ENCODE results near the gene KIF1A. TPM values are rescaled to one million over a fixed set of nuclear protein-coding genes. Genes with fewer than 3 reads are reported as not detected.

The KIF1A gene
- total RNA-seq, 1 donor from 2014 or later, result 4.7 TPM

DNA sequence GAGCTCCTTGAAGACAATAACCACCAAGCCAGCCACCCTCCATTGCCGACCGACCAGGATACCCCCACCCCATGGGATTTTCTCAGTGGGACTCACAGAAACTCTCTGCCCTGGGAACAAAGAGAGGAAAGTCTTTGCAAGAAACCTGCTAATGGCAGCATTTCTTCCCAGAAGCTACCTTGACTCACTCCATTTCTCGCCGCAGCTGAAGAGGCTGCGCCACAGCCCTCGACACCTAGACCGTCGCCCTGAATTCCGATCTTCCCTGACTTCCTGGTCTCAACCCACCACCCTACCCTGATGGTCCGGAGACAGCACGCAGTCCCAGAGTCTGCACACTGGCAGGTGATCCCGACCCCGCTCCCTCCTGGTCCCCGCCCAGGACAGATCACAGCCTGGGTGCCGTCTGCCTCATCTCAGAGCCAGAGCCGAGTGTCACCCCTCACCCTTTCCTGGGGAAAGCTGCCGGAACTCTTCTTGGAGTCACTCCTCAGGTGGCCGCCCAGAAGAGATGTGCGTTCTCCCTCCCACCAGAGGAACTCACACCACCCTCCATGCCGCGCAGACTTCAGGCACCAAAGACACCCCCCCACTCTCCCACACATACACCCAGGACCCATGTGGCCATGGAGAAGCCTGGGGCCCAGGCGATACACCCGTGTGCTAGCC, 103.8 kb downstream of the KIF1A start:
- no peaks in the 10 kb centered on the region for H3K4me1 ChIP-seq (ENCODE audit: control insufficient read depth in 3 of 3, insufficient read depth in 3 of 3, low read length in 3 of 3)
- H3K36me3 ChIP-seq (ENCODE audit: control insufficient read depth in 3 of 3, insufficient read depth in 3 of 3, low read length in 3 of 3), result no peaks in the 10 kb centered on the region
- H3K4me3 ChIP-seq (ENCODE audit: low read length in 3 of 3), result no peak overlapping the region
- no peak overlapping the region for H3K27ac ChIP-seq (ENCODE audit: low read depth, low read length)
- H3K27me3 ChIP-seq (ENCODE audit: control insufficient read depth in 3 of 3, insufficient read depth in 3 of 3, low read length in 3 of 3), result peaks cover 0 to 37% (median 25%) of the 10 kb centered on the region in 3 donors
- H3K9me3 ChIP-seq (ENCODE audit: control insufficient read depth in 3 of 3, low read length in 3 of 3), result no peaks in the 10 kb centered on the region
- no peak overlapping the region for H3K9ac ChIP-seq (ENCODE audit: low read depth in 1 of 3, low read length in 3 of 3)

DNA sequence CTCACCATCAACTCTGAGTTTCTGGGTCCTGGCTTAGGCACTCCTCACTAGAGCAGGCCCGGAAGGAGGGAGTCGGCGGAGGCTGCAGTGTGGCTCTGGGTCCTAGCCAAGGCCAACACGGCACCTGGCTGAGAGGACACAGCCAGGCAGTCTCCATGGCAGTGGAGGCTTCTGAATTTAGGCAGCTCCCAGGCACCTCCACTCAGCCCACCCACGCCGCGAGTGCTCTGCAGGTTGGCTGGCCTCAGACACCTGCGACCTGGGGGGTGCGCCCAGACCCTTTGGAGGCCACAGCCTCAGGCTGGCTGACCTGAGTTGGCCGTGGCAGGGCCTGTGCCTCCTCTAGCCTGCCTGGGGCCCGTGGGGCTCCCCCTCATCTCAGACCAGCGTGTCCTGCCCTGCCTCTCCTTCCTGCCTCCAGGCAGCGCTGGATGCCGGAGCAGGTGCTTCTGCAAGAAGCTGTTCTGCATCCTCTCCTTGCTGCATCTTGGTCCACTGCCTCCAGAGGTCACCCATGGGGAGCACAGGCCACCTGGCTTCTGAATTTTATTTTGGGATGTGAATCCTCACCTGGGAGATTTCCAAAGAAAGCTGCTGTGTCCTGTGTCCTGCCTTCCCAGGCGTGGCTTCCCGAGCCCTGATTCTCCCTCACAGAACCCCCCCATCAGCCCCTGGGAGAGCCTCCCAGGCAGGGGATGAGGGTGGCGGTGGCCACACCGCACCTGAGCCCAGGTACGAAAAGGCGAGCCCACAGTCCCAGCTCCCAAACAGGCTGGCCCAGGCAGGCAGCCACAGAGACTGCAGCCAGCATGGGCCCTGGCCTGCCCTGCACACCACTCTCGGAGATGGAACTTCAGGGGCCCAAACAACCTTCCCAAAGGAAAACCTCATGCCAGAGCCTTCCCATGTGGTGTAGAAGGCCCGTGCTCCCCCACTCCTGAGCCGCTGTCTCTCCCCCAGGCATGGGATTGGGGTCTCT, 105.0 kb downstream of the KIF1A start:
- no peak overlapping the region for H3K9ac ChIP-seq (ENCODE audit: low read depth in 1 of 3, low read length in 3 of 3)
- H3K27ac ChIP-seq (ENCODE audit: low read depth, low read length), result no peak overlapping the region
- no peaks in the 10 kb centered on the region for H3K4me1 ChIP-seq (ENCODE audit: control insufficient read depth in 3 of 3, insufficient read depth in 3 of 3, low read length in 3 of 3)
- H3K4me3 ChIP-seq (ENCODE audit: low read length in 3 of 3), result no peak overlapping the region
- H3K27me3 ChIP-seq (ENCODE audit: control insufficient read depth in 3 of 3, insufficient read depth in 3 of 3, low read length in 3 of 3), result peaks cover 0 to 41% (median 26%) of the 10 kb centered on the region in 3 donors
- H3K36me3 ChIP-seq (ENCODE audit: control insufficient read depth in 3 of 3, insufficient read depth in 3 of 3, low read length in 3 of 3), result no peaks in the 10 kb centered on the region
- H3K9me3 ChIP-seq (ENCODE audit: control insufficient read depth in 3 of 3, low read length in 3 of 3), result no peaks in the 10 kb centered on the region

DNA sequence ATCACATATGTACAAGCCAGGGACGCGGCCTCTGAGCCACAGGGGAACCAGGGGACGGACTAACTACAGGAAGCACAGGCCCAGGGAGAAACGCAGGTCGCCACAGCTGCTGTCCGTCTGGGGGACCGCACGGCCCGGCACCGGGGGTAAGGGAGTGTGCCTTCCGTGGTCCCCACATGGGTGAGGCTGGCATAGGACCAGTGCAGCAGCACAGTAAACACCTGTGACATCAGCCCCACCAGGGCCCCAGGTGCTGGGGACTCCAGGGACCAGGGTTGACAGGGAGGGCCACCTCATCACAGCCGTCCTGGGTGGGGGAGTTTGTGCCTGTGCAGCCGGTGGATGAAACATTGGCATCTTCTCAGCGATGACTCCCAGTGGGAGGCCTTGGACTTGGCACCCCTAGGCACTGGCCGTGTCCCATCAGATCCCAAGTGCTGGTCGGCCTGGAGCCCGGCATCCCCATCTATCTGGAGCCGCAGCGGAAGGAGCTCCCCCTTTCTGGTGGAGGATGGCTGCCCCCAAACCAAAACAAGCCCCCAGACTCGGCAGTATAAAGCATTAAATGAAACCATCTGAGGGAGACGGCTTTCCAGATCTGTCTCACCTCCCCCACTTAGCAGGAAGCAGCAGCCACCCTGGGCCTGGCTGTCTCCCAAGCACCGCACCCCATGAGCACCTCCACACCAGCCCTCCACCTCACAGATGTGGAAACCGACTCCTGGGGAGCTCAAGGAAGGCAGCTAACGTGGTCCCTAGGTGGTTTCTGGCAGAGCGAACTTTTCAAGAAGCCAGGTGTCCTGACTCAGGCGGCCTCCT, 105.9 kb downstream of the KIF1A start:
- no peak overlapping the region for H3K9ac ChIP-seq (ENCODE audit: low read depth in 1 of 3, low read length in 3 of 3)
- H3K27me3 ChIP-seq (ENCODE audit: control insufficient read depth in 3 of 3, insufficient read depth in 3 of 3, low read length in 3 of 3), result peaks cover 0 to 47% (median 30%) of the 10 kb centered on the region in 3 donors
- H3K27ac ChIP-seq (ENCODE audit: low read depth, low read length), result no peak overlapping the region
- no peaks in the 10 kb centered on the region for H3K36me3 ChIP-seq (ENCODE audit: control insufficient read depth in 3 of 3, insufficient read depth in 3 of 3, low read length in 3 of 3)
- no peaks in the 10 kb centered on the region for H3K4me1 ChIP-seq (ENCODE audit: control insufficient read depth in 3 of 3, insufficient read depth in 3 of 3, low read length in 3 of 3)
- H3K4me3 ChIP-seq (ENCODE audit: low read length in 3 of 3), result no peak overlapping the region
- no peaks in the 10 kb centered on the region for H3K9me3 ChIP-seq (ENCODE audit: control insufficient read depth in 3 of 3, low read length in 3 of 3)

DNA sequence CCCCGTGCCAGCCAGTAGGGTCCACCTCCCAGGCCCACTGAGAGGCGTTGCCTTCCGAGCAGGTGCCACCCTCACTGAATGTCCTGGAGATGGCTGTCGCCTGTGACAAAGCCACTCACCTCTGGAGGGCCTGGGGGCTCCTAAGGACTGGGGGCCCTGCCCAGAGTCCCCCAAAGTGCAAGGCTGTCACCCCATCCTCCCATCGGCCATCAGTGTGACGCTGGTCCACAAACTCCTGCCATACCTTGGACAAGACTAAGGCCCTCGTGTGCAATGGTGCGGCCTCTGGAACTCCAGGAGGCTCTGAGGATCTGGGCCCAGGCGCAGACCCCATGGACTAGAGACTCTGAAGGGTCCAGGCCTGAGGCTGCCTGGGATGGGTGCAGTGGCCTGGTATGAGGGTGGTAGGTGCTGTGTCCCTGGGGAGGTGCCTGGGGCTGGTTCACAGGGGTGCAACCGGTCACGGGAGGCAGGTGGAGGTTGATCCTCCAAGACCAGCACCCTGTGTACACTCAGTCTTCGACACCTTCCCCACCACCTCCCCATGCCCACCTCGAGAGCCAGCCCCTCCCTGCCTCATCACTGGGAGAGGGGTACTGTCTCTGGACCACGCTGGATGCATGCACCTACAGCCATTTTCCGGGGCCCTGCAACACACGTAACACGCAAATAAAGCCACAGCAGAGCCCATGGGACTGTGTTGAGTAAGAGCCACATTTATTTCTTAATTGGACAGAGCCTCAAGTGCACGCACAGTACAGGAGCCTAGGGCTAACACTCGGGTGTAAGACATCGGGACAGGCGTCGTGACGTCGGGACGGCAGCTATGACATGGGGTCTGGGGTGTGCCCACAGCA, 106.7 kb downstream of the KIF1A start:
- H3K27ac ChIP-seq (ENCODE audit: low read depth, low read length), result no peak overlapping the region
- peaks cover 3 to 42% (median 31%) of the 10 kb centered on the region in 3 donors for H3K27me3 ChIP-seq (ENCODE audit: control insufficient read depth in 3 of 3, insufficient read depth in 3 of 3, low read length in 3 of 3)
- no peak overlapping the region for H3K9ac ChIP-seq (ENCODE audit: low read depth in 1 of 3, low read length in 3 of 3)

DNA sequence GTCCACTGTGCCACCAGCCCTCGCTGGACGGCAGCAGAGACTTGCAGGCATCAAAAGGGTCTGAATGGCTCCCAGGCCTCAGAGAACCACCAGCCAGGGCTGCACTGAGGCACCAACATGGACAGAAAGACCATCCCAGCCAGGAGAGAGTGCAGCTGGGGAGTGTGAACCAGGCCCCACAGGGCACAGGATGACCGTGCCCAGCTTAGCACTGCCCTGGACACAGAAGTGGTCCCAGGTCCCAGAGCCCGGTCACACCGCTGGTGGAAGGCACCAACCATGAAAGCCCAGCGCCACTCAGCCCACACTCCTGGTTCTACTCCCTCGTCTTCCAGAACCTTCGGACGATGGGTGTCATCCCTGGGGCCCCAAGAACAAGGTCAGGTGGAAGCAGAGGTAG, 107.9 kb downstream of the KIF1A start:
- Histone ChIP-seq H3K27me3 (ENCODE audit: control insufficient read depth in 3 of 3, insufficient read depth in 3 of 3, low read length in 3 of 3) (peaks cover 3 to 48% (median 31%) of the 10 kb centered on the region in 3 donors), H3K36me3 (ENCODE audit: control insufficient read depth in 3 of 3, insufficient read depth in 3 of 3, low read length in 3 of 3) (no peaks in the 10 kb centered on the region), H3K27ac (ENCODE audit: low read depth, low read length) (no peak overlapping the region), H3K9ac (ENCODE audit: low read depth in 1 of 3, low read length in 3 of 3) (no peak overlapping the region), H3K4me3 (ENCODE audit: low read length in 3 of 3) (no peak overlapping the region), H3K4me1 (ENCODE audit: control insufficient read depth in 3 of 3, insufficient read depth in 3 of 3, low read length in 3 of 3) (no peaks in the 10 kb centered on the region), H3K9me3 (ENCODE audit: control insufficient read depth in 3 of 3, low read length in 3 of 3) (no peaks in the 10 kb centered on the region)

More for the DNA sequence above, 106.7 kb downstream of the KIF1A start:
- Histone ChIP-seq H3K4me1 (ENCODE audit: control insufficient read depth in 3 of 3, insufficient read depth in 3 of 3, low read length in 3 of 3) (no peaks in the 10 kb centered on the region), H3K4me3 (ENCODE audit: low read length in 3 of 3) (no peak overlapping the region), H3K36me3 (ENCODE audit: control insufficient read depth in 3 of 3, insufficient read depth in 3 of 3, low read length in 3 of 3) (no peaks in the 10 kb centered on the region), H3K9me3 (ENCODE audit: control insufficient read depth in 3 of 3, low read length in 3 of 3) (no peaks in the 10 kb centered on the region)

DNA sequence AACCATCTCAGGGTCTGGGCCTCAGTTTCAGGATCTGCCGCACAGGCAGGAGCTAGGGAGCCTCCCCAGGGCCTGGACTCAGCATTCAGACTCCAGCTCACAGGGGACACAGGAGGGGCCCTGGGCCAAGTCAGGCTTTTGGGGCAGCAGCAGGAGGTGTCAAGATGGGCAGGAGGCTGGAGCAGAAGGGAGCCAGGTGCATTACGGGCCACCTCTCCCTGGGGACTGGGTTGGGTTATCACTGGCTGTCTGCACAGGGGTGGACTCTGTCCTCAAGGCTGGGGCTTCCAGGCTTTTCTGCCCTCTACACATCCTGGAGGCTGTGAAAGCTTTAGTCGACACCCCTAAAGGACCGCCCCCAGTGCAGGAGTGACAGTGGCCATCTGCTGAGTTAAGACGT, 108.3 kb downstream of the KIF1A start:
- no peaks in the 10 kb centered on the region for H3K4me1 ChIP-seq (ENCODE audit: control insufficient read depth in 3 of 3, insufficient read depth in 3 of 3, low read length in 3 of 3)
- H3K27ac ChIP-seq (ENCODE audit: low read depth, low read length), result no peak overlapping the region
- H3K9me3 ChIP-seq (ENCODE audit: control insufficient read depth in 3 of 3, low read length in 3 of 3), result no peaks in the 10 kb centered on the region
- no peak overlapping the region for H3K9ac ChIP-seq (ENCODE audit: low read depth in 1 of 3, low read length in 3 of 3)
- no peaks in the 10 kb centered on the region for H3K36me3 ChIP-seq (ENCODE audit: control insufficient read depth in 3 of 3, insufficient read depth in 3 of 3, low read length in 3 of 3)
- H3K4me3 ChIP-seq (ENCODE audit: low read length in 3 of 3), result no peak overlapping the region
- peaks cover 3 to 48% (median 33%) of the 10 kb centered on the region in 3 donors for H3K27me3 ChIP-seq (ENCODE audit: control insufficient read depth in 3 of 3, insufficient read depth in 3 of 3, low read length in 3 of 3)

DNA sequence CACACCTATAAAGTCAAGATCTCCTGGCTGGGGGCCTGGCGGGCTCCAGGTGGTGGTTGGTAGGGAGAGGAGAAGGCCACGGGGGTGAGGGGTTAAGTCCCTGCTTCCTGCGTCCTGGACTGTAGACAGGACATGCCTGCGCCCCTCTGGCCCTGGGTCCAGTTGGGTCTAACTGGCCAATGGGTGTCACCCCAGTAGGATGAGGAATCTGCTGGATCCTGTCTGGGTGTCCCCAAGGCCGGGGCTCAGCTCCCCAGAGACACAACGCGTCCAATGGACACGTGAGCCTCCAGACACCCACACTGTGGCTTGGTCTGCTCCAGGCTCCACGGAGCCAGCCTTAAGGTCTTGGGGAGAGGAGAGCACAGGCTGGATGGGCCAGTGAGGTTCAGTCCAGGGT, 108.7 kb downstream of the KIF1A start:
- Histone ChIP-seq H3K9ac (ENCODE audit: low read depth in 1 of 3, low read length in 3 of 3) (no peak overlapping the region), H3K27ac (ENCODE audit: low read depth, low read length) (no peak overlapping the region), H3K4me3 (ENCODE audit: low read length in 3 of 3) (no peak overlapping the region), H3K9me3 (ENCODE audit: control insufficient read depth in 3 of 3, low read length in 3 of 3) (no peaks in the 10 kb centered on the region), H3K27me3 (ENCODE audit: control insufficient read depth in 3 of 3, insufficient read depth in 3 of 3, low read length in 3 of 3) (peaks cover 3 to 46% (median 33%) of the 10 kb centered on the region in 3 donors), H3K4me1 (ENCODE audit: control insufficient read depth in 3 of 3, insufficient read depth in 3 of 3, low read length in 3 of 3) (no peaks in the 10 kb centered on the region), H3K36me3 (ENCODE audit: control insufficient read depth in 3 of 3, insufficient read depth in 3 of 3, low read length in 3 of 3) (no peaks in the 10 kb centered on the region)

DNA sequence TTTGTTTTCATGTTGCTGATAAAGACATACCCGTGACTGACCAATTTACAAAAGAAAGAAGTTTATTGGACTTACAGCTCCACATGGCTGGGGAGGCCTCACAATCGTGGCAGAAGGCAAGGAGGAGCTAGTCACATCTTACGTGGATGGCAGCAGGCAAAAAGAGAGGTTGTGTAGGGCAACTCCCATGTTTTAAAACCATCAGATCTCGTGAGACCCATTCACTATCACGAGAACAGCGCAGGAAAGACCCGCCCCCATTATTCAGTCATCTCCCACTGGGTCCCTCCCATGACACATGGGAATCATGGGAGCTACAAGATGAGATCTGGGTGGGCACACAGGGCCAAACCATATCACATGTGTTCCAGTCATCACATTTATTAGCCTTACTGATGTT, 111.6 kb downstream of the KIF1A start:
- peaks cover 12 to 49% (median 46%) of the 10 kb centered on the region in 3 donors for H3K27me3 ChIP-seq (ENCODE audit: control insufficient read depth in 3 of 3, insufficient read depth in 3 of 3, low read length in 3 of 3)
- no peaks in the 10 kb centered on the region for H3K4me1 ChIP-seq (ENCODE audit: control insufficient read depth in 3 of 3, insufficient read depth in 3 of 3, low read length in 3 of 3)
- H3K27ac ChIP-seq (ENCODE audit: low read depth, low read length), result no peak overlapping the region
- H3K36me3 ChIP-seq (ENCODE audit: control insufficient read depth in 3 of 3, insufficient read depth in 3 of 3, low read length in 3 of 3), result no peaks in the 10 kb centered on the region
- no peak overlapping the region for H3K4me3 ChIP-seq (ENCODE audit: low read length in 3 of 3)
- H3K9ac ChIP-seq (ENCODE audit: low read depth in 1 of 3, low read length in 3 of 3), result no peak overlapping the region
- no peaks in the 10 kb centered on the region for H3K9me3 ChIP-seq (ENCODE audit: control insufficient read depth in 3 of 3, low read length in 3 of 3)

DNA sequence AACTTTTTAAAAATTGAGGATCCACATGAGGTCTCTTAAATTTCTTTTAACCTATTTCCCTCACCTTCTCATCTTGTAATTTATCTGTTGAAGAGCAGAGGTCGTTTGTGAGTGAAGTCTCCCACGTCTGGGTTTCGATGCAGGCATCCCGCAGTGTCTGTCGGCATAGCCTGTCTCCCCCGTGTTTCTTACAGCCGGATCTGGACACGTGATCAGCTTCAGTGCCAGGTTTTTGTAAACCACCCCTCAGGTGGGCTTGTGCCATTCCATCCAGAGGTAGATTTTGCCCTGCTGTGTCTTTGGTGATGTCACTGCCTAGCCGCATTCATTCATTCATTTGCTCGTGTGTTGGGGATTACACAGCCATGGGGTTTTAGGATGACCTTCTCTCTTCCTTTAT, 112.2 kb downstream of the KIF1A start:
- Histone ChIP-seq H3K27me3 (ENCODE audit: control insufficient read depth in 3 of 3, insufficient read depth in 3 of 3, low read length in 3 of 3) (peaks cover 17 to 53% (median 53%) of the 10 kb centered on the region in 3 donors), H3K36me3 (ENCODE audit: control insufficient read depth in 3 of 3, insufficient read depth in 3 of 3, low read length in 3 of 3) (no peaks in the 10 kb centered on the region), H3K4me1 (ENCODE audit: control insufficient read depth in 3 of 3, insufficient read depth in 3 of 3, low read length in 3 of 3) (no peaks in the 10 kb centered on the region)

More for the DNA sequence above, 112.2 kb downstream of the KIF1A start:
- Histone ChIP-seq H3K27ac (ENCODE audit: low read depth, low read length) (no peak overlapping the region), H3K4me3 (ENCODE audit: low read length in 3 of 3) (no peak overlapping the region), H3K9me3 (ENCODE audit: control insufficient read depth in 3 of 3, low read length in 3 of 3) (no peaks in the 10 kb centered on the region), H3K9ac (ENCODE audit: low read depth in 1 of 3, low read length in 3 of 3) (no peak overlapping the region)
